Activated CD4-positive, alpha-beta memory T cell treated with anti-CD3 and anti-CD28 coated beads for 36 hours (primary cell): ENCODE measurements around the gene PRDM16. TPM values are rescaled to one million over a fixed set of nuclear protein-coding genes. Genes with fewer than 3 reads are reported as not detected.

Source experiments
- CTCF ChIA-PET: fragments of 350-600 bp; sonication (Branson Sonifier 250); formaldehyde crosslinking; loops from one replicate; lab custom pipeline; 2021; ENCODE audit warnings: antibody characterized with exemption, inconsistent platforms; lab: Charles Lee
- POLR2A ChIA-PET: fragments of 350-600 bp; sonication (Branson Sonifier 250); formaldehyde crosslinking; loops from one replicate; lab custom pipeline; 2021; ENCODE audit warnings: antibody characterized with exemption; lab: Charles Lee
- DNase-seq: peaks from one replicate; pipeline ENCODE4 v3.0.0-alpha.2; 2020
- H3K27ac Mint-ChIP-seq: one replicate; pipeline ENCODE4 v1.8.0; 2021; ENCODE audit warnings: mixed read lengths
- H3K27me3 Mint-ChIP-seq: one replicate; pipeline ENCODE4 v1.8.0; 2021; ENCODE audit warnings: mixed read lengths
- H3K36me3 Mint-ChIP-seq: one replicate; pipeline ENCODE4 v1.8.0; 2021; ENCODE audit warnings: mixed read lengths
- H3K4me1 Mint-ChIP-seq: one replicate; pipeline ENCODE4 v1.8.0; 2021; ENCODE audit warnings: low read depth, mixed read lengths
- H3K4me3 Mint-ChIP-seq: one replicate; pipeline ENCODE4 v1.8.0; 2021; ENCODE audit warnings: mild to moderate bottlenecking, mixed read lengths
- H3K9me3 Mint-ChIP-seq: one replicate; pipeline ENCODE4 v1.8.0; 2021; ENCODE audit warnings: mixed read lengths
- intact Hi-C: fragments of 100-400 bp; cut with micrococcal nuclease; formaldehyde crosslinking; loops from one replicate; pipeline ENCODE4 v1.15.1; 2023
- total RNA-seq, 2 experiments: library from RNA; stranded (reverse); gene quantifications; one replicate each; pipeline ENCODE4 v1.2.3, GENCODE V29; 2021

The PRDM16 gene
- total RNA-seq, 2 experiments from 2014 or later, result not detected

GRCh38 chr1:3208819-3209200 lies 139.8 kb downstream of the PRDM16 start:
- ChIA-PET POLR2A (no interaction called here), CTCF (no interaction called here)
- intact Hi-C loops, result no loop called here
- H3K27me3 Mint-ChIP-seq, result no peaks in the 10 kb centered on the region
- H3K9me3 Mint-ChIP-seq, result no peaks in the 10 kb centered on the region
- no peaks in the 10 kb centered on the region for H3K36me3 Mint-ChIP-seq
- DNase-seq, result no peak
- H3K27ac Mint-ChIP-seq, result no peak overlapping the region
- no peak overlapping the region for H3K4me3 Mint-ChIP-seq
- H3K4me1 Mint-ChIP-seq, result no peaks in the 10 kb centered on the region

GRCh38 chr1:3209201-3209600 lies 140.2 kb downstream of the PRDM16 start:
- ChIA-PET POLR2A (no interaction called here), CTCF (no interaction called here)
- Mint-ChIP-seq H3K4me1 (no peaks in the 10 kb centered on the region), H3K9me3 (no peaks in the 10 kb centered on the region), H3K4me3 (no peak overlapping the region), H3K36me3 (no peaks in the 10 kb centered on the region), H3K27me3 (no peaks in the 10 kb centered on the region), H3K27ac (no peak overlapping the region)
- DNase-seq, result no peak
- intact Hi-C loops, result no loop called here

GRCh38 chr1:3211582-3212375 lies 142.8 kb downstream of the PRDM16 start:
- CTCF ChIA-PET, result no interaction called here
- no peak for DNase-seq
- H3K4me3 Mint-ChIP-seq, result no peak overlapping the region
- no peak overlapping the region for H3K27ac Mint-ChIP-seq
- no peaks in the 10 kb centered on the region for H3K9me3 Mint-ChIP-seq
- POLR2A ChIA-PET, result no interaction called here
- intact Hi-C loops, result no loop called here
- no peaks in the 10 kb centered on the region for H3K36me3 Mint-ChIP-seq
- peaks cover 4% of the 10 kb centered on the region for H3K27me3 Mint-ChIP-seq
- no peaks in the 10 kb centered on the region for H3K4me1 Mint-ChIP-seq

- intact Hi-C loops, result no loop called here
- CTCF ChIA-PET, result no interaction called here
Observed at GRCh38 chr1:3212453-3213355, 143.7 kb downstream of the PRDM16 start.

GRCh38 chr1:3213730-3214129 lies 144.7 kb downstream of the PRDM16 start:
- Mint-ChIP-seq H3K9me3 (no peaks in the 10 kb centered on the region), H3K27ac (no peak overlapping the region), H3K36me3 (no peaks in the 10 kb centered on the region), H3K27me3 (peaks cover 4% of the 10 kb centered on the region), H3K4me3 (no peak overlapping the region), H3K4me1 (no peaks in the 10 kb centered on the region)
- CTCF ChIA-PET, result no interaction called here
- DNase-seq, result no peak
- POLR2A ChIA-PET, result no interaction called here
- intact Hi-C loops, result no loop called here

More at GRCh38 chr1:3212453-3213355, 143.7 kb downstream of the PRDM16 start:
- no peak overlapping the region for H3K4me3 Mint-ChIP-seq
- H3K27me3 Mint-ChIP-seq, result peaks cover 4% of the 10 kb centered on the region
- no peak overlapping the region for H3K27ac Mint-ChIP-seq
- H3K36me3 Mint-ChIP-seq, result no peaks in the 10 kb centered on the region
- POLR2A ChIA-PET, result no interaction called here
- no peaks in the 10 kb centered on the region for H3K4me1 Mint-ChIP-seq
- H3K9me3 Mint-ChIP-seq, result no peaks in the 10 kb centered on the region
- no peak for DNase-seq

GRCh38 chr1:3215198-3216014 lies 146.4 kb downstream of the PRDM16 start:
- Mint-ChIP-seq H3K36me3 (no peaks in the 10 kb centered on the region), H3K27ac (no peak overlapping the region)
- CTCF ChIA-PET, result no interaction called here

GRCh38 chr1:3216015-3216391 lies 147.0 kb downstream of the PRDM16 start:
- Mint-ChIP-seq H3K27me3 (peaks cover 6% of the 10 kb centered on the region), H3K4me3 (no peak overlapping the region), H3K27ac (no peak overlapping the region), H3K4me1 (no peaks in the 10 kb centered on the region), H3K9me3 (no peaks in the 10 kb centered on the region), H3K36me3 (no peaks in the 10 kb centered on the region)
- POLR2A ChIA-PET, result no interaction called here
- DNase-seq, result no peak
- CTCF ChIA-PET, result no interaction called here
- intact Hi-C loops, result no loop called here

More at GRCh38 chr1:3215198-3216014, 146.4 kb downstream of the PRDM16 start:
- Mint-ChIP-seq H3K27me3 (peaks cover 6% of the 10 kb centered on the region), H3K4me1 (no peaks in the 10 kb centered on the region), H3K9me3 (no peaks in the 10 kb centered on the region), H3K4me3 (no peak overlapping the region)
- DNase-seq, result no peak
- intact Hi-C loops, result no loop called here
- POLR2A ChIA-PET, result no interaction called here

- Mint-ChIP-seq H3K4me3 (no peak overlapping the region), H3K9me3 (no peaks in the 10 kb centered on the region), H3K36me3 (no peaks in the 10 kb centered on the region), H3K4me1 (no peaks in the 10 kb centered on the region), H3K27ac (no peak overlapping the region), H3K27me3 (peaks cover 6% of the 10 kb centered on the region)
- DNase-seq, result no peak
- intact Hi-C loops, result no loop called here
- ChIA-PET POLR2A (no interaction called here), CTCF (no interaction called here)
Observed at GRCh38 chr1:3217181-3217641, 148.2 kb downstream of the PRDM16 start.

GRCh38 chr1:3217979-3218679 lies 149.1 kb downstream of the PRDM16 start:
- no peak for DNase-seq
- intact Hi-C loops, result no loop called here

GRCh38 chr1:3219005-3219790 lies 150.2 kb downstream of the PRDM16 start:
- H3K27ac Mint-ChIP-seq, result no peak overlapping the region
- no peaks in the 10 kb centered on the region for H3K36me3 Mint-ChIP-seq
- H3K27me3 Mint-ChIP-seq, result peaks cover 6% of the 10 kb centered on the region
- ChIA-PET CTCF (no interaction called here), POLR2A (no interaction called here)
- DNase-seq, result no peak
- H3K9me3 Mint-ChIP-seq, result no peaks in the 10 kb centered on the region
- no peak overlapping the region for H3K4me3 Mint-ChIP-seq
- H3K4me1 Mint-ChIP-seq, result no peaks in the 10 kb centered on the region
- intact Hi-C loops, result no loop called here

More at GRCh38 chr1:3217979-3218679, 149.1 kb downstream of the PRDM16 start:
- Mint-ChIP-seq H3K27me3 (peaks cover 6% of the 10 kb centered on the region), H3K36me3 (no peaks in the 10 kb centered on the region), H3K27ac (no peak overlapping the region), H3K4me1 (no peaks in the 10 kb centered on the region), H3K9me3 (no peaks in the 10 kb centered on the region), H3K4me3 (no peak overlapping the region)
- ChIA-PET POLR2A (no interaction called here), CTCF (no interaction called here)
